GM12801 (cell line): ENCODE measurements around the gene TTBK1.

Experiments used
- TF ChIP-seq, protein P1 (sequence below): IDR thresholded peaks from one replicate; pipeline ENCODE4 v1.5.1; 2011; ENCODE audit warnings: control low read depth; ENCODE audit not compliant: insufficient read length; ENCODE audit errors: extremely low read depth

The TTBK1 gene

DNA sequence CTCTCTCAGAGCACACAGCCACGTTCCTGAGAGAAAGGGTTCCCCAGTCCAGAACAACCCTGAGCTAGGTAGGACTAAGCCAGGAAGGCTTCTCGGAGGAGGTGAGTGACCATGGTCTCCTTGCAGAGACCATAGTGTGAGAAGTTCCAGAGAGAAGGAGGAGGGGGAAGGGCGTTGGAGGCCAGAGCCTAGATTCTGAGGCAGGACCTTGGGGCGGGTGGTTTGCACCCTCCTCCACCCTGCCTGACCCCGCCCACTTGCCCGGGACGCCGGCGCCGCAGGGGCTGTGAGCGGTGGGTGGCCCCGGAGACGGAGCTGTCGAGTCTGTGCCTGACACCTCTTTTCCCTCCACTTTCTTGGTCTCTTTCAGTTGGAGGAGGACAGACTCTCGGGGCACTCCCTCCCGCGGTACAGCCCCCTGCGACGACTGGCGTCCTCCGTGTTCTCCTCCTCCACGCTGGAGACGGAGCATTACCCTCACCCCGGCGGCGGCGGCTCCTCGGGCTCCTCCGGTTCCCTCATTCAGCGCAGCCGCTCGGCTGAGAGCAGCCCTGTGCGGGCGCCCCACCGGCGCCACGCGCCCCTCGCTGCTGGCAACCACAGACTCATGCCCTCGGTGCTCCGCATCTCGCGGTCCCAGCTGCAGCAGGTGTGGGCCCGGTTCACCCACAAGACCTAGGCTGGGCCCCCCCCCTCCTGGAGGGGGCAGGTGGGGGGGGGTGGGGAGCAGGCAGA lies 26.2 kb downstream of the TTBK1 start:
- TF ChIP-seq, protein P1, sequence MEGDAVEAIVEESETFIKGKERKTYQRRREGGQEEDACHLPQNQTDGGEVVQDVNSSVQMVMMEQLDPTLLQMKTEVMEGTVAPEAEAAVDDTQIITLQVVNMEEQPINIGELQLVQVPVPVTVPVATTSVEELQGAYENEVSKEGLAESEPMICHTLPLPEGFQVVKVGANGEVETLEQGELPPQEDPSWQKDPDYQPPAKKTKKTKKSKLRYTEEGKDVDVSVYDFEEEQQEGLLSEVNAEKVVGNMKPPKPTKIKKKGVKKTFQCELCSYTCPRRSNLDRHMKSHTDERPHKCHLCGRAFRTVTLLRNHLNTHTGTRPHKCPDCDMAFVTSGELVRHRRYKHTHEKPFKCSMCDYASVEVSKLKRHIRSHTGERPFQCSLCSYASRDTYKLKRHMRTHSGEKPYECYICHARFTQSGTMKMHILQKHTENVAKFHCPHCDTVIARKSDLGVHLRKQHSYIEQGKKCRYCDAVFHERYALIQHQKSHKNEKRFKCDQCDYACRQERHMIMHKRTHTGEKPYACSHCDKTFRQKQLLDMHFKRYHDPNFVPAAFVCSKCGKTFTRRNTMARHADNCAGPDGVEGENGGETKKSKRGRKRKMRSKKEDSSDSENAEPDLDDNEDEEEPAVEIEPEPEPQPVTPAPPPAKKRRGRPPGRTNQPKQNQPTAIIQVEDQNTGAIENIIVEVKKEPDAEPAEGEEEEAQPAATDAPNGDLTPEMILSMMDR, result no peak

DNA sequence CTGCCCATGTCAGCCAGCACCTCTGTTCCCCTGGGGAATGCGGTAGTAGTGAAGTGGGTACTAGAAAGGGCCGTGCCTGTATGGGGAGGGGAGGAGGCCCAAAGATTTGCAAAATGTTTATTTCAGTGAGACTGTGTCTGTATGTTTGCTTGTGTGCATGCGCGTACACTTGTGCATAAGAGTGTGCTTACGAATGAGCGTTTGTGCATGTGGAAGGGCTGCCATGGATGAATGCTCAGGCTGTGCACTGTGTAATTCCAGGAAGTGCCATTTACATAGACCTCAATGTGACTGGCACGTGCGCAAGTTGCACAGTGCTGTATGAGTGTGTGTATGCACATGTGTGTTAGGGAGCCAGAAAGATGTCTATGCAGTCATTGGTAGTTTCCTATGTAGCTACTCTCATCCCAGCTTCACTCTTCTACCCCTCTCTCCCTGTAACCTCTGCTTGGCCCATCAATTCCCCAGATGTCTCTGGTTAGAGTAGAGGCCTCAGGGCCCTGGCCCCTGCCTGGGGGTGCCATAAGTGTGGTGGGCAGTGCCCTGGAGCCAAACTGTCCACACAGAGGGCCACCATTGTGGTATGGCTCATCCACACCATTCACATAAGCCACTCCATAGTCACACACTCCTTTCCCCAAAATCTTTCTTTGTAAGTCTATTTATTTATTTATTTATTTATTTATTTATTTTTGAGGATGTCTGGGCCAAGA lies 28.0 kb downstream of the TTBK1 start:
- TF ChIP-seq, protein P1, result no peak

DNA sequence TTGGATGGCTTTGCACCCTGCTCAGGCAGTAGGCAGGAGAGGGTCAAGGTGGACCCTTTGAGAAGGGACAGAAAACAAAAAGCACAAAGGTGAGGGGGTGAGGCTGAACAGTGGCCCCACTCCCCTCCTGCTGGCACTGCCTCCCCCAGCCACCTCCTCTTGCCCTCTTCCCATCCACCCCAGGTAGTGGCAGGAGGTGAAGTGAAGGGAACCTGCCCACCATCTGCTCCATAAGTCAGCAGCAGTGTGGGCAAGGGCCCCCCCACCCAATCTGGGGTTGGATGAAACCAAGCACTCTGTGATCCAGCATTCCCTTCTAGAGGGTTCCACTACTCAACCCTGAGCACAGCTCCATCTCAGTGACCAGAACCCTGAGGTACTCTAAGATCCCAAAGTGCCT lies 28.7 kb downstream of the TTBK1 start:
- TF ChIP-seq, protein P1, result no peak

DNA sequence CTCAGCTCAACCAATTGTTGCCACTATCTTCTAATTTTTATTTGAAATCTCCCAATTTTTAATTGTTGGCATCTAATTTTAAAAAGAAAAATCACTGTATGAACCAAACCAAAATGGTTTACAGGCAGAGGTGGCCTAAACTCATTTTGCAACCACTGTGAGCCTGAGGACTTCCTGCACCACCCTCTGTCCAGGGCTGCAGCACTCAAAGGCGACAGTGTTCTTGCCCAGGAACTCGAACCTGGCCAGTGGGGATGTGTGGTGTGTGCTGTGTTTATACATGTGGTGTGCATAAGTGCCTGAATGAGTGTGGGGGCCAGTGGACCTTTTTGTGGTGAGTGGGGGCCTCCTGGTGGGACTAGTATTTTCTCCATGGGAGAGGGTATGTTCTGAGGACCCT lies 30.4 kb downstream of the TTBK1 start:
- TF ChIP-seq, protein P1, result no peak

DNA sequence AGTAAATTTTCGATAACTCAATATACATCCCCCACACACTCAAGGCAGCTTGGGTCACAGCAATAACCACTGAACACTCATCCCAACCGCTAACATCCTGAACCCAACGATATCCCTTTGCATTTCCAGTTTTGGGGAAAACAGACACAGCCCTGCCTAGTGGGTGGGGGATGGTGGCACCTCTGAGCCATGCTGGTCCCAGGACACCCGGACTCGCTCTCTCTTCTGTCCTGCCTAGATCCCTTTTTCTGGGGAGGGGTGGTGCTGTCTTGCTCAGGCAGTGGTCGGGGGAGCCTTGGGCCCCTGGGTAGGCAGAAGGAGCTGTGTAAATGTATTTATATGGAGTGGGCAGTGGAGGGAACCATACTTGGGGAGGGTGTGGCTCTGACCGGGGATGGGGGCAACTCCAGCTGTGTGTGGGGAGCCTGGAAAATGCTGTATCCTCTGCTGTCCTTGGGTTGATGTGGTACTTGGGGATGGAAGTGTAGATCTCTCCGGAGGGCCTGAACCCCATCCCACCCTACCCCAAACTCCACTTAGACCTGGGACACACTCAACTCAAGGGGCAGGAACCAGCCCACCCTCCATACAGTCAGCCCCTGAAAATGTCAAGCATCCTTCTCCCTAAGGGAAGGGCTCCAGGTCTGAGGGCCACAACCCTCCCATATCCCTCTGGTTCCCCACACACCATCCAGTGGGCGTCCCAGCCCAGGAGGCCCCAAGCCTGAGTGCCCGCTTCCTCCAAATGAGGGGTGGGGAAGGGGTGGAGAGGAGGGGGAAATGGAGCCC lies 31.0 kb downstream of the TTBK1 start:
- TF ChIP-seq, protein P1, result no peak

DNA sequence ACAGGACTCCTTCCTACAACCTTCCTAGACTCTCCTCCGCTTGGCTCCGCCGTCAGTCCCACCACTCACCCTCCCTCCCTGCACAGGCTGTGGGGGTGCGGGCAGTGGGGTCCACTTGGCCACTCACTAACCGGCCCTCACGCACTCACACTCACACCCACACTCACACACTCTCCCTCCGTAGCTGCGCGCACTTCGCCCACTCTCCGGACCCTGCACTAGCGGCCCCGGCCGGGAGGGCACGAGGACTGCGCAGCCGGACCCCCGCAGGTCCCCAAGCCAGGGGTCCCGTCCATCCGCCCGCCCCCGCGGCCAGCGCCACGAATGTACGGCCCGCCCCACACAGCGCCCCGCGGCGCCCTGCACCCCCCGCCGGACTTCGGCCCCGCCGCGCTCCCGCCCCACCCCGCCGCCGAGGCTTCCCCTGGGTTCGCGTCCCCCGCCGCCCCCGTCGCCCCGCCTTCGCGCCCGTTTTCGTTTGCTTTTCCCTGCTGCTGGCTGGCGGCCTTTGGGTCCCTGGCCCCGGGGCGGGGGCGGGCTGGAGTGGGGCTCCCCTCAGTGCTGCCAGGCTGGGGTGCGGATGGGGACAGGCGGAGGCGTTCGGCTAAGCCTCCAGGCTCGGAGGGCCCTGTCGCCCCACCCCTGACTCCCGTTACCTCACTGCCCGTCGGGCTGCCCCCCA lies 31.8 kb downstream of the TTBK1 start:
- TF ChIP-seq, protein P1, result no peak
